Liver (tissue), 3 donors: Measurements from ENCODE around the gene PGM1.

Experiments used
- ATF3 ChIP-seq: IDR thresholded peaks from 2 replicates; pipeline ENCODE4 v1.6.1; 2016; ENCODE audit warnings: antibody characterized with exemption
- CTCF ChIP-seq: fragments of 150-350 bp; IDR thresholded peaks from 2 replicates; pipeline ENCODE4 v1.5.1; 2017; ENCODE audit warnings: improper control_type of control experiment, low read depth, low read length; ENCODE audit not compliant: missing input control
- EGR1 ChIP-seq, 2 donors: IDR thresholded peaks; 2 replicates each; pipeline ENCODE4 v1.6.1; 2016 to 2018; ENCODE audit warnings: antibody characterized with exemption in 2 of 2, low read depth in 2 of 2
- GABPA ChIP-seq, 2 donors: IDR thresholded peaks in 1 of 2; conservative IDR thresholded peaks in 1 of 2; 2 replicates each; pipeline ENCODE4 v1.6.1; 2016; ENCODE audit warnings: antibody characterized with exemption in 2 of 2, mild to moderate bottlenecking in 1 of 2, moderate library complexity in 1 of 2
- MAX ChIP-seq: IDR thresholded peaks from 2 replicates; pipeline ENCODE4 v1.6.1; 2016; ENCODE audit warnings: antibody characterized with exemption
- TAF1 ChIP-seq: conservative IDR thresholded peaks from 2 replicates; pipeline ENCODE4 v1.6.1; 2016; ENCODE audit warnings: antibody characterized with exemption, mild to moderate bottlenecking
- donor health status: healthy.
- donor health status: healthy.

- TF ChIP-seq CTCF (no peak), ATF3 (no peak), MAX (no peak), EGR1 (IDR thresholded peaks at IDR 0.05; ENCODE audit: low read depth in 2 of 2) (no peak), GABPA (IDR thresholded peaks at IDR 0.05 in 1 of 2, conservative IDR thresholded peaks at IDR 0.05 in 1 of 2) (no peak), TAF1 (no peak)
Observed at GRCh38 chr1:63569068-63569467, 24.1 kb upstream of the PGM1 start.
